Measurements from ENCODE around the gene ACVR2B.

- TF ChIP-seq CTCF (IDR thresholded peaks at IDR 0.05) (no peak), POLR2AphosphoS5 (IDR thresholded peaks at IDR 0.05) (no peak)
Observed at GRCh38 chr3:38489766-38490165, 36.1 kb downstream of the ACVR2B start.

Measured in stomach (tissue), 4 donors.